ENCODE results near the gene DNAH12. TPM values are rescaled to one million over a fixed set of nuclear protein-coding genes. Genes with fewer than 3 reads are reported as not detected.
"Not testable (repeated sequence)": the region's sequence is repeated elsewhere in the genome, so short reads cannot be mapped to it uniquely, and the experiment has no call there.

The DNAH12 gene
- total RNA-seq, 3 donors from 2014 or later, result 0.15 to 0.33 (median 0.32) TPM

GRCh38 chr3:57335283-57335938 lies 208.7 kb downstream of the DNAH12 start:
- no peaks in the 10 kb centered on the region for H3K27me3 ChIP-seq
- TF ChIP-seq POLR2AphosphoS5 (IDR thresholded peaks at IDR 0.05), result no peak
- TF ChIP-seq POLR2A (IDR thresholded peaks at IDR 0.05), result no peak
- TF ChIP-seq CTCF (IDR thresholded peaks at IDR 0.05), result no peak
- intact Hi-C loops (cut with DNase I; ENCODE audit: low total_unique reads), result no loop called here

GRCh38 chr3:57331078-57331610 lies 213.0 kb downstream of the DNAH12 start:
- intact Hi-C loops (cut with DNase I; ENCODE audit: low total_unique reads), result no loop called here

More at GRCh38 chr3:57335283-57335938, 208.7 kb downstream of the DNAH12 start:
- DNase-seq (ENCODE audit: low spot score in 2 of 2), result no peak
- H3K9me3 ChIP-seq, result no peaks in the 10 kb centered on the region
- H3K4me1 ChIP-seq, result no peaks in the 10 kb centered on the region
- H3K36me3 ChIP-seq, result no peaks in the 10 kb centered on the region
- no peak overlapping the region for H3K4me3 ChIP-seq
- no peak overlapping the region for H3K27ac ChIP-seq

GRCh38 chr3:57326498-57326897 lies 217.6 kb downstream of the DNAH12 start:
- intact Hi-C loops (cut with DNase I; ENCODE audit: low total_unique reads); H3K36me3 ChIP-seq; DNase-seq (ENCODE audit: low spot score in 2 of 2); H3K4me1 ChIP-seq; H3K27me3 ChIP-seq; H3K4me3 ChIP-seq; H3K27ac ChIP-seq; H3K9me3 ChIP-seq: not testable (repeated sequence)

More at GRCh38 chr3:57331078-57331610, 213.0 kb downstream of the DNAH12 start:
- no peaks in the 10 kb centered on the region for H3K27me3 ChIP-seq
- DNase-seq (ENCODE audit: low spot score in 2 of 2), result no peak
- H3K9me3 ChIP-seq, result no peaks in the 10 kb centered on the region
- H3K4me1 ChIP-seq, result no peaks in the 10 kb centered on the region
- TF ChIP-seq POLR2A (IDR thresholded peaks at IDR 0.05), result no peak
- TF ChIP-seq POLR2AphosphoS5 (IDR thresholded peaks at IDR 0.05), result no peak
- no peak for TF ChIP-seq CTCF (IDR thresholded peaks at IDR 0.05)
- H3K27ac ChIP-seq, result no peak overlapping the region
- no peak overlapping the region for H3K4me3 ChIP-seq
- H3K36me3 ChIP-seq, result no peaks in the 10 kb centered on the region

GRCh38 chr3:57314204-57314603 lies 229.9 kb downstream of the DNAH12 start:
- Histone ChIP-seq H3K9me3 (peaks cover 0 to 5% of the 10 kb centered on the region in 2 donors), H3K4me1 (no peaks in the 10 kb centered on the region), H3K27me3 (no peaks in the 10 kb centered on the region), H3K36me3 (no peaks in the 10 kb centered on the region), H3K4me3 (no peak overlapping the region), H3K27ac (no peak overlapping the region)
- no peak for DNase-seq (ENCODE audit: low spot score in 2 of 2)
- intact Hi-C loops (cut with DNase I; ENCODE audit: low total_unique reads), result no loop called here
- TF ChIP-seq POLR2A (IDR thresholded peaks at IDR 0.05) (no peak), POLR2AphosphoS5 (IDR thresholded peaks at IDR 0.05) (no peak), CTCF (IDR thresholded peaks at IDR 0.05) (no peak)

- H3K27me3 ChIP-seq, result no peaks in the 10 kb centered on the region
- H3K9me3 ChIP-seq, result no peaks in the 10 kb centered on the region
- DNase-seq (ENCODE audit: low spot score in 2 of 2), result no peak
- no peaks in the 10 kb centered on the region for H3K36me3 ChIP-seq
- intact Hi-C loops (cut with DNase I; ENCODE audit: low total_unique reads), result no loop called here
- no peak overlapping the region for H3K4me3 ChIP-seq
- no peak overlapping the region for H3K27ac ChIP-seq
- H3K4me1 ChIP-seq, result no peaks in the 10 kb centered on the region
- TF ChIP-seq POLR2A (IDR thresholded peaks at IDR 0.05) (no peak), CTCF (IDR thresholded peaks at IDR 0.05) (no peak), POLR2AphosphoS5 (IDR thresholded peaks at IDR 0.05) (no peak)
Measured at GRCh38 chr3:57309769-57310360, 234.3 kb downstream of the DNAH12 start.

GRCh38 chr3:57303520-57303919 lies 240.6 kb downstream of the DNAH12 start:
- H3K4me3 ChIP-seq; H3K27me3 ChIP-seq; DNase-seq (ENCODE audit: low spot score in 2 of 2); H3K27ac ChIP-seq; intact Hi-C loops (cut with DNase I; ENCODE audit: low total_unique reads); H3K36me3 ChIP-seq; H3K9me3 ChIP-seq; H3K4me1 ChIP-seq: not testable (repeated sequence)
